GM23338 (cell line): ENCODE results near the gene RCAN1. TPM values are rescaled to one million over a fixed set of nuclear protein-coding genes. Genes with fewer than 3 reads are reported as not detected.

Experiments used
- ATAC-seq: fragments of 200-7000 bp; cut with Tn5 transposase; 3 replicates; pipeline ENCODE4 v1.9.1; 2020
- DNase-seq: peaks from one replicate; pipeline ENCODE4 v3.0.0-alpha.2; 2015; ENCODE audit warnings: low spot score
- H2AFZ ChIP-seq: fragments of 200-600 bp; sonication (generic); 2 replicates; pipeline ENCODE4 v1.8.0; 2016; ENCODE audit warnings: antibody characterized with exemption, mild to moderate bottlenecking, moderate library complexity
- H3F3A ChIP-seq: fragments of 200-600 bp; sonication (generic); replicated peaks from 2 replicates; pipeline ENCODE4 v1.8.0; 2017; ENCODE audit warnings: antibody characterized with exemption, mixed run types, low read depth
- H3K27ac ChIP-seq: fragments of 200-600 bp; sonication (generic); 2 replicates; pipeline ENCODE4 v1.6.1; 2016; ENCODE audit warnings: low read depth
- H3K27me3 ChIP-seq: fragments of 200-600 bp; sonication (generic); 2 replicates; pipeline ENCODE4 v1.8.0; 2016; ENCODE audit warnings: mild to moderate bottlenecking, mixed run types, moderate library complexity; ENCODE audit not compliant: insufficient read depth
- H3K36me3 ChIP-seq: fragments of 200-600 bp; sonication (generic); 2 replicates; pipeline ENCODE4 v1.8.0; 2016; ENCODE audit warnings: mild to moderate bottlenecking; ENCODE audit not compliant: insufficient read depth
- H3K4me1 ChIP-seq: fragments of 200-600 bp; sonication (generic); 2 replicates; pipeline ENCODE4 v1.8.0; 2016; ENCODE audit warnings: mild to moderate bottlenecking, moderate library complexity; ENCODE audit not compliant: insufficient read depth
- H3K4me2 ChIP-seq: fragments of 200-600 bp; sonication (generic); 2 replicates; pipeline ENCODE4 v1.7.1; 2017; ENCODE audit warnings: mixed run types
- H3K4me3 ChIP-seq: fragments of 200-600 bp; sonication (generic); 2 replicates; pipeline ENCODE4 v1.6.1; 2016; ENCODE audit warnings: mixed run types
- H3K79me2 ChIP-seq: fragments of 200-600 bp; sonication (generic); replicated peaks from 2 replicates; pipeline ENCODE4 v1.8.0; 2017; ENCODE audit warnings: mild to moderate bottlenecking; ENCODE audit not compliant: insufficient read depth
- H3K9me2 ChIP-seq: fragments of 200-600 bp; sonication (generic); 2 replicates; pipeline ENCODE4 v1.8.0; 2017; ENCODE audit not compliant: insufficient read depth
- H4K20me1 ChIP-seq: fragments of 200-600 bp; sonication (generic); replicated peaks from 2 replicates; pipeline ENCODE4 v1.8.0; 2017; ENCODE audit warnings: mild to moderate bottlenecking; ENCODE audit not compliant: insufficient read depth
- H3K27ac Mint-ChIP-seq: 2 replicates; pipeline ENCODE4 v1.8.0; 2020; ENCODE audit warnings: inconsistent platforms, mild to moderate bottlenecking, moderate library complexity, mixed read lengths
- H3K27me3 Mint-ChIP-seq: 3 replicates; pipeline ENCODE4 v1.8.0; 2022; ENCODE audit warnings: low read depth, mild to moderate bottlenecking, moderate library complexity, mixed read lengths, inconsistent platforms; ENCODE audit not compliant: insufficient read depth, poor library complexity
- H3K36me3 Mint-ChIP-seq: 3 replicates; pipeline ENCODE4 v1.8.0; 2021; ENCODE audit warnings: low read depth, mild to moderate bottlenecking, inconsistent platforms, moderate library complexity, mixed read lengths
- H3K4me1 Mint-ChIP-seq: 3 replicates; pipeline ENCODE4 v1.8.0; 2020; ENCODE audit warnings: mild to moderate bottlenecking, inconsistent platforms, mixed read lengths
- H3K4me3 Mint-ChIP-seq: 3 replicates; pipeline ENCODE4 v1.8.0; 2021; ENCODE audit warnings: moderate library complexity, mild to moderate bottlenecking, inconsistent platforms, mixed read lengths
- H3K9me3 Mint-ChIP-seq: 3 replicates; pipeline ENCODE4 v1.8.0; 2020; ENCODE audit warnings: moderate library complexity, mild to moderate bottlenecking, inconsistent platforms, mixed read lengths
- CREB1 ChIP-seq: fragments of 250-450 bp; sonication (Bioruptor Pico); IDR thresholded peaks from 2 replicates; pipeline ENCODE4 v1.5.0; 2020; ENCODE audit warnings: low read depth, mild to moderate bottlenecking, moderate library complexity
- CTCF ChIP-seq, 2 experiments: fragments of 200-600 bp in 1 of 2; sonication (generic) in 1 of 2; conservative IDR thresholded peaks; 2 replicates each; pipeline versions ENCODE4 v1.5.1 to v1.6.1; 2016 to 2017; ENCODE audit warnings: antibody characterized with exemption in 2 of 2, low read depth in 2 of 2, mild to moderate bottlenecking in 2 of 2, moderate library complexity in 1 of 2
- ETS1 ChIP-seq: IDR thresholded peaks from 2 replicates; pipeline ENCODE4 v1.6.1; 2016; ENCODE audit warnings: antibody characterized with exemption
- EZH2 ChIP-seq: fragments of 200-600 bp; sonication (generic); IDR thresholded peaks from one replicate; pipeline ENCODE4 v1.8.0; 2017; ENCODE audit warnings: antibody characterized with exemption, mild to moderate bottlenecking, low read depth; ENCODE audit not compliant: unreplicated experiment
- EZH2phosphoT487 ChIP-seq: fragments of 200-600 bp; sonication (generic); IDR thresholded peaks from one replicate; pipeline ENCODE4 v1.8.1; 2018; ENCODE audit warnings: antibody characterized with exemption; ENCODE audit not compliant: unreplicated experiment
- JUNB ChIP-seq: IDR thresholded peaks from one replicate; pipeline ENCODE4 v1.6.1; 2016; ENCODE audit warnings: antibody characterized with exemption; ENCODE audit not compliant: unreplicated experiment
- NANOG ChIP-seq: IDR thresholded peaks from 2 replicates; pipeline ENCODE4 v1.6.1; 2016; ENCODE audit warnings: antibody characterized with exemption, borderline replicate concordance
- POLR2AphosphoS5 ChIP-seq: IDR thresholded peaks from 2 replicates; pipeline ENCODE4 v1.6.1; 2016; ENCODE audit warnings: antibody characterized with exemption, low read depth
- REST ChIP-seq: IDR thresholded peaks from one replicate; pipeline ENCODE4 v1.6.1; 2018; ENCODE audit warnings: antibody characterized with exemption; ENCODE audit not compliant: unreplicated experiment
- STAT1 ChIP-seq: IDR thresholded peaks from one replicate; pipeline ENCODE4 v1.6.1; 2016; ENCODE audit warnings: antibody characterized with exemption; ENCODE audit not compliant: unreplicated experiment
- ZNF114 ChIP-seq: fragments of 250-450 bp; sonication (Bioruptor Pico); IDR thresholded peaks from 2 replicates; pipeline ENCODE4 v1.5.0; 2020; ENCODE audit warnings: mild to moderate bottlenecking, moderate library complexity
- ZNF331 ChIP-seq: fragments of 250-450 bp; sonication (Bioruptor Pico); IDR thresholded peaks from 2 replicates; pipeline ENCODE4 v1.5.0; 2020; ENCODE audit warnings: low read depth, mild to moderate bottlenecking, moderate library complexity
- polyA plus RNA-seq: library from polyadenylated mRNA; unstranded; fragments of >200 nt; fragmentation: Nextera tagmentation; extraction: Ambion mirVana; gene quantifications from 2 replicates; pipeline ENCODE4 v1.2.1, GENCODE V29; 2016
- total RNA-seq: library from RNA; depleted of rRNA; stranded (reverse); fragments of >200 nt; shearing (Covaris generic); gene quantifications from 2 replicates; pipeline ENCODE4 v1.2.3, GENCODE V29; 2014

RCAN1 gene
- total and polyA plus RNA-seq, 2 experiments from 2014 or later = 3.7 to 5.2 TPM

GRCh38 chr21:34596561-34597271 lies 18.2 kb downstream of the RCAN1 start (continued):
- TF ChIP-seq REST = no peak
- no peak for TF ChIP-seq STAT1

- no peak overlapping the region for H3K4me3 Mint-ChIP-seq
- no peak for TF ChIP-seq ZNF331 (CRISPR knock-in tag)
- TF ChIP-seq ZNF114 (CRISPR knock-in tag) = no peak
- TF ChIP-seq STAT1 = no peak
- no peak for TF ChIP-seq POLR2AphosphoS5
- no peak for TF ChIP-seq CREB1 (CRISPR knock-in tag)
- TF ChIP-seq JUNB = no peak
- no peak for TF ChIP-seq EZH2phosphoT487
- no peak for TF ChIP-seq ETS1
- no peak for TF ChIP-seq NANOG
- no peak for TF ChIP-seq EZH2
- no peak for TF ChIP-seq REST
- TF ChIP-seq CTCF (conservative IDR thresholded peaks at IDR 0.05; ENCODE audit: low read depth in 2 of 2) = no peak
Observed at GRCh38 chr21:34595457-34595856, 19.5 kb downstream of the RCAN1 start.

More at GRCh38 chr21:34595457-34595856, 19.5 kb downstream of the RCAN1 start:
- H3K4me1 ChIP-seq = peaks cover 9% of the 10 kb centered on the region
- DNase-seq (no peak), ATAC-seq (no peak)
- H3K9me2 ChIP-seq = no peaks in the 10 kb centered on the region
- Mint-ChIP-seq H3K9me3 (no peaks in the 10 kb centered on the region), H3K27ac (no peak overlapping the region), H3K36me3 (no peaks in the 10 kb centered on the region), H3K27me3 (peaks cover 3% of the 10 kb centered on the region), H3K4me1 (peaks cover 11% of the 10 kb centered on the region)
- H4K20me1 ChIP-seq = no peaks in the 10 kb centered on the region
- no peak overlapping the region for H3K4me2 ChIP-seq
- no peak overlapping the region for H3K4me3 ChIP-seq
- H3F3A ChIP-seq = no peaks in the 10 kb centered on the region
- H2AFZ ChIP-seq = no peak overlapping the region
- no peak overlapping the region for H3K27ac ChIP-seq
- H3K27me3 ChIP-seq = no peaks in the 10 kb centered on the region
- no peaks in the 10 kb centered on the region for H3K79me2 ChIP-seq
- no peaks in the 10 kb centered on the region for H3K36me3 ChIP-seq
